PC-3 (cell line): ENCODE measurements around the gene DSTN.

Experiments
- EZH2 ChIP-seq: fragments of 300-600 bp; sonication (generic); IDR thresholded peaks from one replicate; pipeline ENCODE4 v1.6.1; 2017; ENCODE audit warnings: antibody characterized with exemption, mild to moderate bottlenecking, low read length; ENCODE audit not compliant: unreplicated experiment
- EZH2phosphoT487 ChIP-seq: fragments of 300-600 bp; sonication (generic); IDR thresholded peaks from 2 replicates; pipeline ENCODE4 v1.6.1; 2018; ENCODE audit warnings: mild to moderate bottlenecking, antibody characterized with exemption, low read length, borderline replicate concordance
- TF ChIP-seq, protein P1 (sequence below): fragments of 300-600 bp; sonication (generic); conservative IDR thresholded peaks from 2 replicates; pipeline ENCODE4 v1.5.1; 2017; ENCODE audit warnings: antibody characterized with exemption, low read depth, mild to moderate bottlenecking, low read length

GRCh38 chr20:17614812-17615644 is 45.2 kb downstream of the DSTN start:
- TF ChIP-seq, protein P1, sequence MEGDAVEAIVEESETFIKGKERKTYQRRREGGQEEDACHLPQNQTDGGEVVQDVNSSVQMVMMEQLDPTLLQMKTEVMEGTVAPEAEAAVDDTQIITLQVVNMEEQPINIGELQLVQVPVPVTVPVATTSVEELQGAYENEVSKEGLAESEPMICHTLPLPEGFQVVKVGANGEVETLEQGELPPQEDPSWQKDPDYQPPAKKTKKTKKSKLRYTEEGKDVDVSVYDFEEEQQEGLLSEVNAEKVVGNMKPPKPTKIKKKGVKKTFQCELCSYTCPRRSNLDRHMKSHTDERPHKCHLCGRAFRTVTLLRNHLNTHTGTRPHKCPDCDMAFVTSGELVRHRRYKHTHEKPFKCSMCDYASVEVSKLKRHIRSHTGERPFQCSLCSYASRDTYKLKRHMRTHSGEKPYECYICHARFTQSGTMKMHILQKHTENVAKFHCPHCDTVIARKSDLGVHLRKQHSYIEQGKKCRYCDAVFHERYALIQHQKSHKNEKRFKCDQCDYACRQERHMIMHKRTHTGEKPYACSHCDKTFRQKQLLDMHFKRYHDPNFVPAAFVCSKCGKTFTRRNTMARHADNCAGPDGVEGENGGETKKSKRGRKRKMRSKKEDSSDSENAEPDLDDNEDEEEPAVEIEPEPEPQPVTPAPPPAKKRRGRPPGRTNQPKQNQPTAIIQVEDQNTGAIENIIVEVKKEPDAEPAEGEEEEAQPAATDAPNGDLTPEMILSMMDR, result no peak
- TF ChIP-seq EZH2, result no peak
- TF ChIP-seq EZH2phosphoT487, result no peak
